ENCODE measurements around the gene CEBPG. TPM values are rescaled to one million over a fixed set of nuclear protein-coding genes. Genes with fewer than 3 reads are reported as not detected.

CEBPG gene
- total RNA-seq, 1 experiment from 2014 or later = 91.3 TPM

DNA sequence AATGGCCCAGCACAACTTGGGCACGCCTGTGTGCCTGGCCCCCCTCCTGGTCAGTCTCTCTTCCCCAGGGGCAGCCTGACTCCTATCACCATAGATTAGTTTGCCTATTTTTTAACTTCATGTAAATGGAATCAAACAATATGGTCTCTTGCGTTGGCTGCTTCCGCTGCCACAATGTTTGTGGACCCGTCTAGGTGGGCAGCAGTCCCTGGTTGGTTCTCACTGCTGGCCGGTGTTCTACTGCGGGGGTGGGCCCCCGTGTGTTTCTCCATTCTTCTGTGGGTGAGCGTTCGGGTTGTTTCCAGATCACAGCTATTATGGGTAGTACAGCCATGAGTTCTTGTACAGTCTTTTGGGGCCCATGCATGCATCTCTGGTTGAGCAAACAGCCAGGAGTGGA lies 47.3 kb downstream of the CEBPG start:
- intact Hi-C loops (cut with micrococcal nuclease) = no loop called here
- Mint-ChIP-seq H3K9me3 (ENCODE audit: unreplicated experiment) (no peaks in the 10 kb centered on the region), H3K4me1 (ENCODE audit: insufficient read depth, unreplicated experiment) (no peaks in the 10 kb centered on the region), H3K36me3 (ENCODE audit: insufficient read depth, unreplicated experiment) (no peaks in the 10 kb centered on the region), H3K27ac (ENCODE audit: low read depth, unreplicated experiment) (no peak overlapping the region), H3K27me3 (ENCODE audit: insufficient read depth, unreplicated experiment) (no peaks in the 10 kb centered on the region), H3K4me3 (ENCODE audit: unreplicated experiment) (no peak overlapping the region)
- CTCF ChIA-PET = interaction anchor here (0.5 to 28.9 kb wide), 7 partner anchors 10 to 761 kb away, joined by 3 to 530 read pairs (median 3); no protein-coding TSS in a partner anchor
- TF ChIP-seq, protein P1, sequence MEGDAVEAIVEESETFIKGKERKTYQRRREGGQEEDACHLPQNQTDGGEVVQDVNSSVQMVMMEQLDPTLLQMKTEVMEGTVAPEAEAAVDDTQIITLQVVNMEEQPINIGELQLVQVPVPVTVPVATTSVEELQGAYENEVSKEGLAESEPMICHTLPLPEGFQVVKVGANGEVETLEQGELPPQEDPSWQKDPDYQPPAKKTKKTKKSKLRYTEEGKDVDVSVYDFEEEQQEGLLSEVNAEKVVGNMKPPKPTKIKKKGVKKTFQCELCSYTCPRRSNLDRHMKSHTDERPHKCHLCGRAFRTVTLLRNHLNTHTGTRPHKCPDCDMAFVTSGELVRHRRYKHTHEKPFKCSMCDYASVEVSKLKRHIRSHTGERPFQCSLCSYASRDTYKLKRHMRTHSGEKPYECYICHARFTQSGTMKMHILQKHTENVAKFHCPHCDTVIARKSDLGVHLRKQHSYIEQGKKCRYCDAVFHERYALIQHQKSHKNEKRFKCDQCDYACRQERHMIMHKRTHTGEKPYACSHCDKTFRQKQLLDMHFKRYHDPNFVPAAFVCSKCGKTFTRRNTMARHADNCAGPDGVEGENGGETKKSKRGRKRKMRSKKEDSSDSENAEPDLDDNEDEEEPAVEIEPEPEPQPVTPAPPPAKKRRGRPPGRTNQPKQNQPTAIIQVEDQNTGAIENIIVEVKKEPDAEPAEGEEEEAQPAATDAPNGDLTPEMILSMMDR (IDR thresholded peaks at IDR 0.05; ENCODE audit: unreplicated experiment) = no peak
- BruUV-seq (replicated peaks) = no TSS peak
- DNase-seq (ENCODE audit: unreplicated experiment) = no peak
- POLR2A ChIA-PET = no interaction called here

DNA sequence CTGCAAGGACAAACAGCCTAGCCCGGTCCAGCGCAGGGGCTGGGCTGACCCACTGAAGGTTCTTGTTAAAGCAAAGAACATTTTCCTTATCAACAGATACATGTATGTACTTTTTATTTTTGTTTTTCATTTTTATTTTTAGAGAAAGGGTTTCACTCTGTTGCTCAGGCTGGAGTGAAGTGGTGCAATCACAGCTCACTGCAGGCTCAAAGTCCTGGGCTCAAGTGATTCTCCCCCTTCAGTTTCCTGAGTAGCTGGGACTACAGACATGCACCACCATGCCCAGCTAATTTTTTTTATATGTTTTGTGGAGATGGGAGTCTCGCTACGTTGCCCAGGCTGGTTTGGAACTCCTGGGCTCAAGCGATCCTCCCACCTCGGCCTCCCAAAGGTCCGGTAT lies 47.9 kb downstream of the CEBPG start:
- TF ChIP-seq, protein P1 (IDR thresholded peaks at IDR 0.05; ENCODE audit: unreplicated experiment) = no peak
- H3K4me3 Mint-ChIP-seq (ENCODE audit: unreplicated experiment) = no peak overlapping the region
- H3K4me1 Mint-ChIP-seq (ENCODE audit: insufficient read depth, unreplicated experiment) = no peaks in the 10 kb centered on the region
- POLR2A ChIA-PET = no interaction called here
- no peak for DNase-seq (ENCODE audit: unreplicated experiment)
- BruUV-seq (replicated peaks) = no TSS peak
- CTCF ChIA-PET = interaction anchor here (0.6 to 28.9 kb wide), 4 partner anchors 9 to 628 kb away, joined by 3 to 530 read pairs (median 6); no protein-coding TSS in a partner anchor
- intact Hi-C loops (cut with micrococcal nuclease) = no loop called here
- no peak overlapping the region for H3K27ac Mint-ChIP-seq (ENCODE audit: low read depth, unreplicated experiment)
- no peaks in the 10 kb centered on the region for H3K9me3 Mint-ChIP-seq (ENCODE audit: unreplicated experiment)
- no peaks in the 10 kb centered on the region for H3K27me3 Mint-ChIP-seq (ENCODE audit: insufficient read depth, unreplicated experiment)
- H3K36me3 Mint-ChIP-seq (ENCODE audit: insufficient read depth, unreplicated experiment) = no peaks in the 10 kb centered on the region

DNA sequence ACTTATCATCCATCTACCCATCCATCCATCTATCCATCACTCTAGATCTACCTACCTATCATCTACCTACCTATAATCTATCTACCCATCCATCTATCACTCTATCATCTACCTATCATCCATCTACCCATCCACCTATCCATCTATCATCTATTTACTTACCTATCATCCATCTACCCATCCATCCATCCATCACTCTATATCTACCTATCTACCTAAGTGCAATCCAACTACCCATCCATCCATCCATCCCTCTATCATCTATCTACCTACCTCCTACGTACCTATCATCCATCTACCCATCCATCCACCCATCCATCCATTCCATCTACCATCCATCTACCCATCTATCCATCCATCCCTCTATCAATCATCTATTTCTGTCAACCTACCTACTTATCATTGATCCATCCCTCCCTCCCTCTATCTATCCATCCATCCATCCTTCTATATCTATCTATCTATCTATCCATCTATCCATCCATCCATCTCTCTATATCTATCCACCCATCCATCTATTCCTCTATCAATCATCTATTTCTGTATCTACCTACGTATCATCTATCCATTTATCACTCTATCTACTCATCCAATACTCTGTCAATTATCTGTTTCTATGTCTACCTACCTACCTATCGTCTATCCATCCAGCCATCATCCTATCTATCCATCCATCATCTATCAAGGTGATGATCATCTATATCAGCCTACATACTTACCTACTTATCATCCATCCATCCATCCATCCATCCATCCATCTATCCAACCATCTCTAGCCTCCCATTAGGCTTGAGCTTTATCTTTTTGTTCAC lies 49.1 kb downstream of the CEBPG start:
- Mint-ChIP-seq H3K27ac (ENCODE audit: low read depth, unreplicated experiment) (no peak overlapping the region), H3K36me3 (ENCODE audit: insufficient read depth, unreplicated experiment) (no peaks in the 10 kb centered on the region), H3K9me3 (ENCODE audit: unreplicated experiment) (no peaks in the 10 kb centered on the region), H3K4me1 (ENCODE audit: insufficient read depth, unreplicated experiment) (no peaks in the 10 kb centered on the region), H3K4me3 (ENCODE audit: unreplicated experiment) (no peak overlapping the region), H3K27me3 (ENCODE audit: insufficient read depth, unreplicated experiment) (no peaks in the 10 kb centered on the region)
- POLR2A ChIA-PET = no interaction called here
- TF ChIP-seq, protein P1 (IDR thresholded peaks at IDR 0.05; ENCODE audit: unreplicated experiment) = no peak
- intact Hi-C loops (cut with micrococcal nuclease) = no loop called here
- no peak for DNase-seq (ENCODE audit: unreplicated experiment)
- CTCF ChIA-PET = interaction anchor here (0.6 kb wide), 2 partner anchors 177 to 219 kb away, joined by 3 read pairs; no protein-coding TSS in a partner anchor
- BruUV-seq (replicated peaks) = no TSS peak

DNA sequence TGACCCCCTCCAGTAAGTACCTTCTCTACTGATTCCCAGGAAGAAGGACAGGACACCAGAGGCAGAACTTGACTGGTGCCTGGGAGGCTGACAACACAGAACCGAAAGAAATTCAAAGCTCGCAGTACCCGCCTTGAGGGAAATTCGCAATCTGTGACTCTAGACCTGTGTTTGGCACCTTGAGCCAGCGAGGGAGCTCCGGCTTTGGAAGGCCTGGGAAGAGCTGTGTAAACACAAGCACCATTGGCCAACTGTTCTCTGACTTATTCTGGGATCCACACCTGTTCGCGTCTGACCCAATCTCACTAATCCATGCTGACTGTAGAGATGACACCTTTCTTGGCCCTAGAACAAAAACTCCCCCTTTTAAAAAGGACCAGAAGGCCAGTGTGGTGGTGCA lies 50.7 kb downstream of the CEBPG start:
- no peak for DNase-seq (ENCODE audit: unreplicated experiment)
- Mint-ChIP-seq H3K27me3 (ENCODE audit: insufficient read depth, unreplicated experiment) (no peaks in the 10 kb centered on the region), H3K4me3 (ENCODE audit: unreplicated experiment) (no peak overlapping the region), H3K27ac (ENCODE audit: low read depth, unreplicated experiment) (no peak overlapping the region), H3K9me3 (ENCODE audit: unreplicated experiment) (no peaks in the 10 kb centered on the region), H3K36me3 (ENCODE audit: insufficient read depth, unreplicated experiment) (no peaks in the 10 kb centered on the region), H3K4me1 (ENCODE audit: insufficient read depth, unreplicated experiment) (no peaks in the 10 kb centered on the region)
- ChIA-PET CTCF (interaction anchor here (0.6 to 1.5 kb wide), 7 partner anchors 8 to 353 kb away, joined by 3 to 9 read pairs (median 4); no protein-coding TSS in a partner anchor), POLR2A (no interaction called here)
- TF ChIP-seq, protein P1 (IDR thresholded peaks at IDR 0.05; ENCODE audit: unreplicated experiment) = no peak
- BruUV-seq (replicated peaks) = no TSS peak
- intact Hi-C loops (cut with micrococcal nuclease) = no loop called here

Measured in MCF 10A (cell line).